NT2/D1 (cell line): ENCODE measurements around the gene FAM118A.

Source experiments
- SUZ12 ChIP-seq: IDR thresholded peaks from 2 replicates; pipeline ENCODE4 v1.6.1; 2011; ENCODE audit not compliant: insufficient read length, insufficient read depth; ENCODE audit errors: extremely low read depth
- ZNF274 ChIP-seq: IDR thresholded peaks from 2 replicates; pipeline ENCODE4 v1.6.1; 2011; ENCODE audit warnings: mild to moderate bottlenecking, low read depth, low read length

GRCh38 chr22:45271667-45272201, 38.0 kb upstream of the FAM118A start:
- no peak for TF ChIP-seq SUZ12
- TF ChIP-seq ZNF274: no peak
